Stimulated activated effector memory CD8-positive, alpha-beta T cell treated with anti-CD3 and anti-CD28 coated beads, Interleukin-12 subunit alpha, Interleukin-12 subunit beta, amount 100 ng/mL, for 72 hours (primary cell): ENCODE measurements around the gene HES5.

Experiments used
- ATAC-seq: fragments of 150-1000 bp; cut with Tn5 transposase; 2 replicates; pipeline ENCODE4 v1.10.0; 2021
- DNase-seq, 2 donors: peaks; one replicate each; pipeline ENCODE4 v3.0.0; 2021 to 2022; ENCODE audit warnings: low spot score in 2 of 2
- H3K27ac Mint-ChIP-seq: one replicate; pipeline ENCODE4 v1.8.0; 2022; ENCODE audit warnings: mild to moderate bottlenecking, mixed read lengths
- H3K36me3 Mint-ChIP-seq: one replicate; pipeline ENCODE4 v1.8.0; 2022; ENCODE audit warnings: mild to moderate bottlenecking, mixed read lengths
- H3K4me1 Mint-ChIP-seq: one replicate; pipeline ENCODE4 v1.8.0; 2022; ENCODE audit warnings: mixed read lengths
- H3K4me3 Mint-ChIP-seq: one replicate; pipeline ENCODE4 v1.8.0; 2022; ENCODE audit warnings: mild to moderate bottlenecking, mixed read lengths
- H3K9me3 Mint-ChIP-seq: one replicate; pipeline ENCODE4 v1.8.0; 2022; ENCODE audit warnings: mixed read lengths

HES5 gene

DNA sequence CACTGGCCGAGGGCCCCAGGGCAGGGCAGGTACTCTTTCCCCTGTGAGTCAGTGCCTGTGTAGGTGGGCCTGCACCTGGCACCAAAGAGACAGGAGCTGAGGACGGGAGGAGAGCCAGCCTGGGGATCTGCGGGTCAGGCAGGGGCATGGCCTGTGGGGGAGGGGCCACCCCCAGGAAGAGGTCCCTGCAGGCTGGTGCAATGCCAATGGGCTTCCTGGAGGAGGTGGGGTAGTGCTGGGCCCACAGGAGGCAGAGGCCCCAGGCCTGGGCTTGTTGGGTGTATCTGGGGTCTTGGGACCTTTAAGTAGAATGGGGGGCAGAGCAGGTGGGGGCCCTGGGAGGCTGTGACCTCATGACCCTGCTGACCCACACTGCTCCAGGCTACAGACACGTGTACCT lies 30.8 kb downstream of the HES5 start:
- Mint-ChIP-seq H3K4me3 (no peak overlapping the region), H3K27ac (peak overlapping the region; percentile 92), H3K9me3 (no peaks in the 10 kb centered on the region), H3K36me3 (peaks cover 2% of the 10 kb centered on the region), H3K4me1 (peaks cover 35% of the 10 kb centered on the region)
- DNase-seq (no peak), ATAC-seq (no peak)

DNA sequence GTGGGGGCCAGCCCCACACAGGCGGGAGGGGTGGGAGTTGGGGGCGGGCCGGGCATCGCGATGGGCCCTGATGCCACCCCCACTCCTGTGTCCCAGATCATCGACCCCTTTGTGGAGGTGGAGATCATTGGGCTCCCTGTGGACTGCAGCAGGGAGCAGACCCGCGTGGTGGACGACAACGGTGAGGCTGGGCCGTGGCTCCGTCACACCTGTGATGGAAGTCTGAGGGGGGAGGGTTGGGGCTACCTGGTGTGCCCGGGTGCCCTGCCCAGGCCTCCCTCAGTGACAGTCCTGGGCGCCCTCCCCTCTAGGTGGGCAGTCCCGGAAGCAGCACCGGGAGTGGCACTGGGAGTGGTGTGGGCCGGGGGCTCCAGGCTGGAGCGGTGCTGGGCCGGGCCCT lies 31.4 kb downstream of the HES5 start:
- ATAC-seq, result no peak
- DNase-seq, result no peak
- Mint-ChIP-seq H3K9me3 (no peaks in the 10 kb centered on the region), H3K27ac (no peak overlapping the region), H3K4me1 (peaks cover 41% of the 10 kb centered on the region), H3K36me3 (no peaks in the 10 kb centered on the region), H3K4me3 (no peak overlapping the region)

DNA sequence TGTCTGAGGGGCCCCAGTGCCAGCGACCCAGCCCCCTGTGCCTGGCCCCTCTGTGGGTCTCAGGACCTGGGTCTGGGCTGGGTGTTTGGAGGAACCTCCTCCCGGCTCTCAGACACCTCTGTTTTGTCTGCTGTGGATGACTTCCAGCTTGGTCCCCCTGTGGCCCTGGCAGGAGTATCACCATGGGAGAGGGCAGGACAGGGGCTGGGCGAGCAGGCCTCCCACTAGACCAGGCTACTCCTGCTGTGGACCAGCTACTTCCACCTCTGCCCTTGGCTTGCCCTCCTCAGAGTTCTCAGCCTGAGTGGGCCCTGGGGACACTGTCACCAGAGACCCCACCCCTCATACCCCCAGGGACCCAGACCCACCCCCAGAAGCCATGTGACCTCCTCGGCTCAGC lies 32.2 kb downstream of the HES5 start:
- no peak for ATAC-seq
- no peak for DNase-seq
- Mint-ChIP-seq H3K9me3 (no peaks in the 10 kb centered on the region), H3K4me3 (no peak overlapping the region), H3K27ac (peak overlapping the region; percentile 54), H3K4me1 (peaks cover 48% of the 10 kb centered on the region), H3K36me3 (no peaks in the 10 kb centered on the region)

DNA sequence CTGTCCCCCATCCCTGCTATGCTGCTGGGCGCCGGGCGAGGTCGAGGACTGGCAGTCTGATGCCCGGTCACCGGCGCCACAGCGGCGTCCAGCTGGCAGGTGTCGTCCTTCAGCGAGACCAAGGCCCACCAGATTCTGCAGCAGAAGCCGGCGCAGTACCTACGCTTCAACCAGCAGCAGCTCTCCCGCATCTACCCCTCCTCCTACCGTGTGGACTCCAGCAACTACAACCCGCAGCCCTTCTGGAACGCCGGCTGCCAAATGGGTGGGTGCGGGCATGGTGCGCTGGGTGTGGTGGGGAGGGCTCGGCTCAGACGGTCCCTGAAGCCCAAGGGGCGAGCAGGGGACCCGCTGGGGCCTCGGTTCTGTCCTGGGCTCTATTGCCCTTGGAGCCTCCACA lies 33.3 kb downstream of the HES5 start:
- ATAC-seq (no peak), DNase-seq (no peak)
- H3K27ac Mint-ChIP-seq, result peak overlapping the region; percentile 91
- no peaks in the 10 kb centered on the region for H3K36me3 Mint-ChIP-seq
- no peaks in the 10 kb centered on the region for H3K9me3 Mint-ChIP-seq
- H3K4me3 Mint-ChIP-seq, result no peak overlapping the region
- H3K4me1 Mint-ChIP-seq, result peaks cover 50% of the 10 kb centered on the region

DNA sequence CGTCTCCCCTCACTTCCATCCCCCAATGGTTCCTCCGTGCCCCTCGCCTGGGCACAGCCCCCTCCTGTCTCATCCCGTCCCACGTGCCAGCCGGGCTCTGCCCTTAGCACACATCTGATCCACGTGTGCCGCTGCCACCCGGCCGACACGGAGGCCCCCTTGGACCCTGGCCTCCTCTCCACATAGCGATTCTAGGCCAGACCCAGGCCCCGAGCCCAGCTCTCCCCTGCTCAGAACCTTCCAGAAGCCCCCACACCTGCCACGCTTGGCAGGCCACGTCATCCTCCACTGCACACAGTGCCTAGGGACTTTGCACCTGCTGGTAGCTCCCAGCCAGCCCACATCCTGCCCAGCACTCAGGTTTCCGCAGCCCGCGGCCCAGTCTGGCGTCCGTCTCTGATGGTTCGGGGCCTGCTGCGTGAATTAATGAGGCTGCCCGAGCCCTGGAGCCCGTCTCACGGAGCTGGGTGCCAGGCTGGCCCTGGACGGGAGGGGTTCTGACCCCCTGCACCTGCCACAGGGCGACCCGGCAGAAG lies 33.9 kb downstream of the HES5 start:
- ATAC-seq (peak; percentile 64), DNase-seq (no peak)
- no peaks in the 10 kb centered on the region for H3K9me3 Mint-ChIP-seq
- H3K27ac Mint-ChIP-seq, result peak overlapping the region; percentile 91
- peaks cover 50% of the 10 kb centered on the region for H3K4me1 Mint-ChIP-seq
- H3K4me3 Mint-ChIP-seq, result no peak overlapping the region
- H3K36me3 Mint-ChIP-seq, result no peaks in the 10 kb centered on the region

DNA sequence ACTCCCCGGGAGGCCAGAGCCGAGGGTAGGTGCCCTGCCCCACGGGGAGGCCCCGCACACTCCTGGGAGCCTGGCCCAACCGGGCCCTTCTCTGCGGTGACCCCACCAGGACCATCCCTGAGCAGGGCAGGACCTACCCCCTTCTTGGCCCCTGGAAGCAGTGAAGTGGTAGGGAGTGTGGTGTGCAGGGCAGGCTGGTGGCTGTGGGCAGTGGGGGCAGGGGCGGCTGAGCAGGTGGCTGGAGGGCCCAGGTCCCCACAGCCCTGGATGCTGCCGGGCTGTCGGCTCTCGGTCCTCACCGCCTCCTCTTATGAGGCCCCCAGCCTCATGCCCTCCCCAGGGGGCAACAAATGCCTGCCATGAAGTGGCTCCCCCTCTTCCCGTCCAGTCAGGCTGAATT lies 34.5 kb downstream of the HES5 start:
- Mint-ChIP-seq H3K36me3 (no peaks in the 10 kb centered on the region), H3K4me1 (peaks cover 44% of the 10 kb centered on the region), H3K4me3 (no peak overlapping the region), H3K9me3 (no peaks in the 10 kb centered on the region), H3K27ac (peak overlapping the region; percentile 91)
- ATAC-seq (no peak), DNase-seq (no peak)

DNA sequence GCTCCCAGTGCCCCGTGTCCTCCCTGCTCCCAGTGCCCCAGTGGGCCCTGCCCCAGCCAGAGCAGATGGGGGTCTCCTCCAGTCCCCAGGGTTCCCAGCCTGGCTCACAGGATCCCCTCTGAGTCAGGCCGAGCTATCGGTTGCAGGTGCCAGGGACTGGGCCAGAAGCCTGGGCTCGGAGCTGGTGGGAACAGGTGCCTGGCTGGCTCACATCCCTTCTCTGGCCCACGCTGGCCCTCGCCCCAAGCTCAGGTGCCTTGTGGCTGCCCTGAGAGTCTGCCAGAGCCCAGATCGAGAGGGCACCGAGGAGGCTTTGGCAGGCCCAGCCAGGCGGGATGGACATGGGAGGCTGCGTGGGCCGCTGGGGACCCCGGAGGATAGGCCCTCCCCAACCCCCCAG lies 35.0 kb downstream of the HES5 start:
- Mint-ChIP-seq H3K36me3 (no peaks in the 10 kb centered on the region), H3K4me1 (peaks cover 39% of the 10 kb centered on the region), H3K9me3 (no peaks in the 10 kb centered on the region), H3K4me3 (no peak overlapping the region), H3K27ac (no peak overlapping the region)
- ATAC-seq, result no peak
- no peak for DNase-seq

DNA sequence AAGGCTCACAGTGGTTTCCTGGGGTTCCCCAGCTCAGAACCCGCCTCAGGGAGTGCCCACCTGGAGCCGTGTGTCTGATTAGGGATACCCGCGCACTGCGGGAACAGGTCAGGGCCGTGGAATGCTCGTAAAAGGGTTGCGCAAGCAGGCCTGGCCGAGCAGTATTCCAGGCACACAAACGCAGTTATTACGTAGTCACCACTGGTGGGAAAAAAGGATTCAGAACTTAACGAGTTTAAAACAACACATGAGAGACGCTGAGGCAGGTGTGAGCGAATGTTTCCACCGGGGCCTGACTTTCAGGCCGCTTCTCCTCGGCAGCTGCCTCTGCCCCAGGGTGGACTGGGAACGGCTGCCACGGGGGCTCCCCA lies 35.8 kb downstream of the HES5 start:
- H3K4me3 Mint-ChIP-seq, result no peak overlapping the region

DNA sequence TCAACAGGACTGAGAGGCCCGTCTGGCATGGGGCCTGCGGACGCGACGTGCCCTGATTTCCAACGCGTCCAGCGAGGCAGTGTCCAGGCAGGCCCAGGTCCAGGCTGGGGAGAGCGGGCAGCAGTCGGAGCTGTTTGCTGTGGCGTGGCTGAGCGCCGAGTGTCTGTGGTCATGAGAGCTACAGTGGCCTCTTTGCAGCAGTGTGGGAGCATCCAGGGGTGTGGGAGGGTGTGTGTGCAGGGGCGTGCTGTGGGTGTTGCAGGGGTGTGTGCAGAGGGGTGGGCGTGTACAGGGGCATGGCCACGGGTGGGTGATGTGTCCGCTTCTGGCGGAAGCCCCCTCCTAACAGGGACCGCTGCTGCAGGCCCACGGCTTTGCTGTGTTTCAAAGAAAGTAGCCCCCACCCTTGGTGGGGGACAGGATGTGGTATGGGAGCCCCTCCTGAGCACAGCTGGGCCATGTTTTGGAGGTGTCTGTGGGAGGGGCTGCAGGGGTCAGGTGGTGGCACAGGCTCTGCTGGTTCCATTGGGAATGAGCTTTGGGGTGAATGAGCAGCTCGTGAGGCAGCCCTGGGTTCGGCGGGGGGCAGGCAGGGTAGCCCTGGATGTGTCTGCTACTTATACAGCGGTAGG lies 36.3 kb downstream of the HES5 start:
- H3K36me3 Mint-ChIP-seq, result no peaks in the 10 kb centered on the region
- no peak for DNase-seq
- peaks cover 2% of the 10 kb centered on the region for H3K9me3 Mint-ChIP-seq
- H3K4me3 Mint-ChIP-seq, result no peak overlapping the region
- ATAC-seq, result no peak
- peak overlapping the region; percentile 86 for H3K27ac Mint-ChIP-seq
- peaks cover 34% of the 10 kb centered on the region for H3K4me1 Mint-ChIP-seq

More for the DNA sequence above, 35.8 kb downstream of the HES5 start:
- ATAC-seq (no peak), DNase-seq (no peak)
- no peaks in the 10 kb centered on the region for H3K36me3 Mint-ChIP-seq
- no peaks in the 10 kb centered on the region for H3K9me3 Mint-ChIP-seq
- H3K4me1 Mint-ChIP-seq, result peaks cover 34% of the 10 kb centered on the region
- peak overlapping the region; percentile 86 for H3K27ac Mint-ChIP-seq

DNA sequence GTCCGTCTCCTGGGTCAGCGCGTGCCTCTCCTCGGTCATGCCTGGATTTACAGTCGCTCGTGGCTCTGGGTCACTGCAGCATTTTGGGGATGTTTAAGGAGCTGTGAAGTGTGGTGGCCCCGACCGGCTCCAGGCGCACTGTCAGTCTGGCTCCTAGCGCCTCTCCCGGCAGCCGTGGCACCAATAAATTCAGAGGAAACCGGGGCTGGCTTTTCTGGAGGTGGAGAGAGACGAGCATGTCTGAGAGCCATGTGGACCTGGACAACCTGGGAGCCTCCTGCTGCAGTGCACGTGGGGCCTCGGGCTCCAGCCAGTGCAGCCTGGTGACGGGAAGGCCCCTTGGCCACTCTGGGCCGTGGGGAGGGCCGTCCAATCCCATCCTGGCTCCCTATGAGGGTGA lies 36.8 kb downstream of the HES5 start:
- Mint-ChIP-seq H3K27ac (peak overlapping the region; percentile 86), H3K9me3 (peaks cover 5% of the 10 kb centered on the region), H3K4me1 (peaks cover 34% of the 10 kb centered on the region), H3K4me3 (no peak overlapping the region), H3K36me3 (no peaks in the 10 kb centered on the region)
- DNase-seq (no peak), ATAC-seq (no peak)

DNA sequence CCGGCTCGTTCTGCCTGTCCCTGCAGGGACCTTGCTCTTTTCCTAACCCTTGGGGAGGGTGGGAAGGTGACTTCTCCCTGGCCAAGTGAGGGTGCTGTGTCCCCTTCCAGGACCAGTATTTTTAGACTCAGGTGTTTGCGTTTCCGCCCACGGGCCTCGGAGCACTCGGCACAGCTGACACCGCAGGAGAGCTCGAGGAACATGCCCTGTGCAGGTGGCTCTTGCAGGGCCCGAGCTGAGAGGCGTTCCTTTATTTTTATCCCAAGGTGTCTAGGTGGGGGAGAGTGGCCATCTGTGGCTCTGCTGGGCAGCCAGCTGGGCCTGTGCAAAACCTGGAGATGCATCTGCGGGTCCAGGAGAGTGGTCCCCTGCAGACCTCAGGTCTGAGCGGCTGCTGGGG lies 38.0 kb downstream of the HES5 start:
- Mint-ChIP-seq H3K4me3 (no peak overlapping the region), H3K4me1 (peaks cover 33% of the 10 kb centered on the region), H3K27ac (no peak overlapping the region), H3K9me3 (peaks cover 8% of the 10 kb centered on the region), H3K36me3 (no peaks in the 10 kb centered on the region)
- DNase-seq (no peak), ATAC-seq (no peak)

DNA sequence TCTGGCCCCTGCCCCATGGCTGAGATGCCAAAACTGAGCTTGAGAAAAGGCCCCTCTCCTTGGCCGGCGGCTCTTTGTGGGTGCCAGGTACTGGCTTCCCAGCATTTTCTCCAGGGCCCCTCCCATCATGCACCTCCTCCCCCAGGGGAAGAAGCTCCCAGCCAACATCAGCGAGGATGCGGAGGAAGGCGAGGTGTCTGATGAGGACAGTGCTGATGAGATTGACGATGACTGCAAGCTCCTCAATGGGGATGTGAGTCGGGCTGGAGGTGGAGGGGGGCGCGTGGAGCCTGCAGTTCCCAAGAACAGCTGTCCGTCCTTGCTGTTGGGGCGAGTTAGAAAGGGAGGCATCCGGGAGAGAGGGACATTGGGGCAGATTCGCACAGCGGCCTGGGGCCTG lies 40.4 kb downstream of the HES5 start:
- Mint-ChIP-seq H3K36me3 (no peaks in the 10 kb centered on the region), H3K27ac (no peak overlapping the region), H3K4me1 (peaks cover 23% of the 10 kb centered on the region), H3K9me3 (peaks cover 8% of the 10 kb centered on the region), H3K4me3 (no peak overlapping the region)
- DNase-seq (no peak), ATAC-seq (no peak)

DNA sequence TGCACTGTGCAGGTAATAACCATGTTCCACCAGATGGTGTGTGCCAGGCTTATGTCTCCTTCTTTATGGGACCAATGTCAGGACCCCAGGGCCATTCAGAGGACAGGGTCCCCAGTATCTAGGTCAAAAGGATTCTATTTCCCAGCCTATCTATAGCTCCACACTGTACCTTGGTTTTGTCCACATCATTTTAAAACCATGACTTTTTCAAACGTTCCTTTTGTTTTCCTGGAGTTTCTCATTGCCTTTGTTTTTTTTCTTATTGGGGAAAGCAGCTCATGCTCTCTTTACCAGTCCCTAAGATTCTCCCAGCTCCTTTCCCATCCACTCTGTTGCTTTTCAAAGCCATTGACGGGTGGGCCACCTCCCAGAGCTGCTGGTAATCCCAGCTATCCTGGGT lies 41.4 kb downstream of the HES5 start:
- no peaks in the 10 kb centered on the region for H3K36me3 Mint-ChIP-seq
- peaks cover 22% of the 10 kb centered on the region for H3K4me1 Mint-ChIP-seq
- H3K9me3 Mint-ChIP-seq, result peaks cover 8% of the 10 kb centered on the region
- ATAC-seq, result no peak
- no peak overlapping the region for H3K4me3 Mint-ChIP-seq
- no peak for DNase-seq
- H3K27ac Mint-ChIP-seq, result no peak overlapping the region

DNA sequence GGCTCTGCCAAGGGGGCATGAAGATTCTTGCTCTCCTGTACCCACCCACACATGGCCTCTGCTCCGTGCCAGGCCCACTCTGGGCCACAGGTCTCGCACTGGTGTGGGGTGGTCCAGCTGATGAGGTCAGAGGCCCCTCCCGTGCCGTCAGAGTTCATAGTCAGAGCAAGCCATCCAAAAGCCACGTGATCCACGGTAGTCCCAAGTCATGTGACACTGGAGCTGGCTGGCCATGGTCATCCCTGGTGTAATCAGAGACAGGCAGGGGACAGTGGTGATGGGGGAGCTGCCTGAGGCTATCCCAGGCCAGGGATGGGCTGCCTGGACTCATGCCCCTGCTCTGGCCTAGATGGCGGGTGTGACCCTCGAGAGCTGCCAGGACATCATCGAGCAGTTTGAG lies 43.5 kb downstream of the HES5 start:
- H3K4me1 Mint-ChIP-seq, result peaks cover 13% of the 10 kb centered on the region
- H3K4me3 Mint-ChIP-seq, result no peak overlapping the region
- no peak for DNase-seq
- ATAC-seq, result no peak
- peaks cover 8% of the 10 kb centered on the region for H3K9me3 Mint-ChIP-seq
- H3K27ac Mint-ChIP-seq, result no peak overlapping the region
- no peaks in the 10 kb centered on the region for H3K36me3 Mint-ChIP-seq

DNA sequence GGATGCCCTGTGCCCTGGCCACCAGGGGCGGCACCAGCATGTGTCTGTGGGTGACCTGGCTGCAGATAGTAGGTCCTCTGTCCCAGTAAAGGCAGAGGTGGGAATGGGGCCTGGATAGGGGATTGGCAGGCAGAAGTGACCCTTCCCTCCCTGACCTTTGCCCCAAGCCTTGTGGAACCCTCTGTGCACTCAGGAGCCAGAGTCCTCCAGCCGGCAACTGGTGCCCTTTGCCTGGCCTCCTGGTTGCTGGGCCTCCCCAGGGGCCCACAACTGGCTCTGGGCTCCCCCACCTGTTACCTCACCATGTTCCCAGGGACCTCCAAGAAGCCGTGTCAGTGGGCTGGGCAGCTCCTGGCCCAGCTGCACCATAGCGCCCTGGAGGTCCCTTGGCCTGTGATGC lies 44.0 kb downstream of the HES5 start:
- H3K36me3 Mint-ChIP-seq, result no peaks in the 10 kb centered on the region
- no peak for DNase-seq
- no peak overlapping the region for H3K27ac Mint-ChIP-seq
- ATAC-seq, result no peak
- H3K4me3 Mint-ChIP-seq, result no peak overlapping the region
- peaks cover 13% of the 10 kb centered on the region for H3K4me1 Mint-ChIP-seq
- peaks cover 8% of the 10 kb centered on the region for H3K9me3 Mint-ChIP-seq

DNA sequence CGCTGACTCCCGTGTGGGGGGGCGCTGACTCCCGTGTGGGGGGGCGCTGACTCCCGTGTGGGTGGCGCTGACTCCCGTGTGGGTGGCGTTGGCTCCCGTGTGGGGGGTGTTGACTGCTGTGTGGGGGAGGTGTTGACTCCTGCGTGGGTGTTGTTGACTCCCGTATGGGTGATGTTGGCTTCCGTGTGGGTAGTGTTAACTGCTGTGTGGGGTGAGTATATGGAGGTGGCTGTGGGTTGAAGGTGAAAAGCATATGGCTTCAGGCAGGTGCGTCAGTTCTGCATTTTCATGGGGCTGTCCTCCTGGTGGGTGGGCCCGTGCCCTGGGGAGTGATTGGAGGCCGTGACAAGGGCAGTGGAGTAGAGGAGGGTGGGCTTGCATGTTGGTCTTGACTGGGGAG lies 46.1 kb downstream of the HES5 start:
- H3K4me3 Mint-ChIP-seq, result no peak overlapping the region
- DNase-seq (no peak), ATAC-seq (no peak)
- H3K9me3 Mint-ChIP-seq, result peaks cover 8% of the 10 kb centered on the region
- peaks cover 13% of the 10 kb centered on the region for H3K4me1 Mint-ChIP-seq
- no peaks in the 10 kb centered on the region for H3K36me3 Mint-ChIP-seq
- peak overlapping the region; percentile 36 for H3K27ac Mint-ChIP-seq

DNA sequence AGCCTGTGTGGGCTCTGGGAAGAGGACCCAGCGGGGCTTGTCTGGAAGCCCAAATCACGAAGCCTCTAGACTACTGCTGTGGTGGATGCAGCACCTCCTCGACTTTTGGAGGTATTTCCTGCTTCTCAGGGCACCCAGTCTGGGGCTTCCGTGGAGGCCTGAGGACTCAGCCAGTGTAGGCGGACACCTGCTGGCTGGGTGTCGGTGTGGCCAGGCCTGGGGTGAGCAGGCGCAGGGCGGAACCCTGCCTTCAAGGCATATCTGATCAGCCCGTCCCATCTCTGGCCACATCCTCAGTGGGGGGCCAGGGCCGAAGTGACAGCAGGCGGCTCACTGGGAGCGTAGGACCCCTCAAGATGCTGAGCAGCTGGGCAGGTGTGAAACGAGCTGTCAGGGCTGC lies 47.0 kb downstream of the HES5 start:
- H3K9me3 Mint-ChIP-seq, result peaks cover 2% of the 10 kb centered on the region
- H3K27ac Mint-ChIP-seq, result no peak overlapping the region
- H3K4me3 Mint-ChIP-seq, result no peak overlapping the region
- H3K4me1 Mint-ChIP-seq, result peaks cover 13% of the 10 kb centered on the region
- ATAC-seq (no peak), DNase-seq (no peak)
- H3K36me3 Mint-ChIP-seq, result no peaks in the 10 kb centered on the region
